HL-60 (cell line): ENCODE data around the gene CNTNAP2.

Experiments
- GABPA ChIP-seq: IDR thresholded peaks from 2 replicates; pipeline ENCODE4 v1.6.1; 2012; ENCODE audit warnings: low read depth
- POLR2AphosphoS5 ChIP-seq: IDR thresholded peaks from 2 replicates; pipeline ENCODE4 v1.6.1; 2012; ENCODE audit warnings: low read depth
- SPI1 ChIP-seq: IDR thresholded peaks from 2 replicates; pipeline ENCODE4 v1.6.1; 2012; ENCODE audit warnings: low read depth, mild to moderate bottlenecking, borderline replicate concordance
- TF ChIP-seq, protein P1 (sequence below): IDR thresholded peaks from one replicate; pipeline ENCODE4 v1.5.1; 2011; ENCODE audit warnings: low read length, control low read depth, inconsistent platforms; ENCODE audit not compliant: insufficient read depth
- TF ChIP-seq, protein P2 (sequence below): IDR thresholded peaks from 2 replicates; pipeline ENCODE4 v1.6.1; 2012; ENCODE audit warnings: low read depth; ENCODE audit not compliant: insufficient replicate concordance

- TF ChIP-seq, protein P1, sequence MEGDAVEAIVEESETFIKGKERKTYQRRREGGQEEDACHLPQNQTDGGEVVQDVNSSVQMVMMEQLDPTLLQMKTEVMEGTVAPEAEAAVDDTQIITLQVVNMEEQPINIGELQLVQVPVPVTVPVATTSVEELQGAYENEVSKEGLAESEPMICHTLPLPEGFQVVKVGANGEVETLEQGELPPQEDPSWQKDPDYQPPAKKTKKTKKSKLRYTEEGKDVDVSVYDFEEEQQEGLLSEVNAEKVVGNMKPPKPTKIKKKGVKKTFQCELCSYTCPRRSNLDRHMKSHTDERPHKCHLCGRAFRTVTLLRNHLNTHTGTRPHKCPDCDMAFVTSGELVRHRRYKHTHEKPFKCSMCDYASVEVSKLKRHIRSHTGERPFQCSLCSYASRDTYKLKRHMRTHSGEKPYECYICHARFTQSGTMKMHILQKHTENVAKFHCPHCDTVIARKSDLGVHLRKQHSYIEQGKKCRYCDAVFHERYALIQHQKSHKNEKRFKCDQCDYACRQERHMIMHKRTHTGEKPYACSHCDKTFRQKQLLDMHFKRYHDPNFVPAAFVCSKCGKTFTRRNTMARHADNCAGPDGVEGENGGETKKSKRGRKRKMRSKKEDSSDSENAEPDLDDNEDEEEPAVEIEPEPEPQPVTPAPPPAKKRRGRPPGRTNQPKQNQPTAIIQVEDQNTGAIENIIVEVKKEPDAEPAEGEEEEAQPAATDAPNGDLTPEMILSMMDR = no peak
- TF ChIP-seq GABPA (no peak), POLR2AphosphoS5 (no peak), SPI1 (no peak)
- TF ChIP-seq, protein P2, sequence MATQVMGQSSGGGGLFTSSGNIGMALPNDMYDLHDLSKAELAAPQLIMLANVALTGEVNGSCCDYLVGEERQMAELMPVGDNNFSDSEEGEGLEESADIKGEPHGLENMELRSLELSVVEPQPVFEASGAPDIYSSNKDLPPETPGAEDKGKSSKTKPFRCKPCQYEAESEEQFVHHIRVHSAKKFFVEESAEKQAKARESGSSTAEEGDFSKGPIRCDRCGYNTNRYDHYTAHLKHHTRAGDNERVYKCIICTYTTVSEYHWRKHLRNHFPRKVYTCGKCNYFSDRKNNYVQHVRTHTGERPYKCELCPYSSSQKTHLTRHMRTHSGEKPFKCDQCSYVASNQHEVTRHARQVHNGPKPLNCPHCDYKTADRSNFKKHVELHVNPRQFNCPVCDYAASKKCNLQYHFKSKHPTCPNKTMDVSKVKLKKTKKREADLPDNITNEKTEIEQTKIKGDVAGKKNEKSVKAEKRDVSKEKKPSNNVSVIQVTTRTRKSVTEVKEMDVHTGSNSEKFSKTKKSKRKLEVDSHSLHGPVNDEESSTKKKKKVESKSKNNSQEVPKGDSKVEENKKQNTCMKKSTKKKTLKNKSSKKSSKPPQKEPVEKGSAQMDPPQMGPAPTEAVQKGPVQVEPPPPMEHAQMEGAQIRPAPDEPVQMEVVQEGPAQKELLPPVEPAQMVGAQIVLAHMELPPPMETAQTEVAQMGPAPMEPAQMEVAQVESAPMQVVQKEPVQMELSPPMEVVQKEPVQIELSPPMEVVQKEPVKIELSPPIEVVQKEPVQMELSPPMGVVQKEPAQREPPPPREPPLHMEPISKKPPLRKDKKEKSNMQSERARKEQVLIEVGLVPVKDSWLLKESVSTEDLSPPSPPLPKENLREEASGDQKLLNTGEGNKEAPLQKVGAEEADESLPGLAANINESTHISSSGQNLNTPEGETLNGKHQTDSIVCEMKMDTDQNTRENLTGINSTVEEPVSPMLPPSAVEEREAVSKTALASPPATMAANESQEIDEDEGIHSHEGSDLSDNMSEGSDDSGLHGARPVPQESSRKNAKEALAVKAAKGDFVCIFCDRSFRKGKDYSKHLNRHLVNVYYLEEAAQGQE = no peak
Measured at GRCh38 chr7:147013825-147014224, 897.2 kb downstream of the CNTNAP2 start.
